Esophagus squamous epithelium (tissue), 4 donors: Measurements from ENCODE around the gene PAXX.

Source experiments
- POLR2A ChIP-seq, 4 donors: fragments of 450-650 bp; IDR thresholded peaks; one replicate each; pipeline ENCODE4 v1.6.1; 2017; ENCODE audit warnings: antibody characterized with exemption in 4 of 4, mild to moderate bottlenecking in 4 of 4, moderate library complexity in 3 of 4
- TF ChIP-seq, protein P1 (sequence below), 6 experiments: fragments of 450-650 bp in 4 of 6; fragments of 200-600 bp in 2 of 6; sonication (generic) in 2 of 6; IDR thresholded peaks; one replicate each; pipeline ENCODE4 v1.5.1; 2016 to 2019; ENCODE audit warnings: antibody characterized with exemption in 6 of 6, mild to moderate bottlenecking in 4 of 6, moderate library complexity in 4 of 6

DNA sequence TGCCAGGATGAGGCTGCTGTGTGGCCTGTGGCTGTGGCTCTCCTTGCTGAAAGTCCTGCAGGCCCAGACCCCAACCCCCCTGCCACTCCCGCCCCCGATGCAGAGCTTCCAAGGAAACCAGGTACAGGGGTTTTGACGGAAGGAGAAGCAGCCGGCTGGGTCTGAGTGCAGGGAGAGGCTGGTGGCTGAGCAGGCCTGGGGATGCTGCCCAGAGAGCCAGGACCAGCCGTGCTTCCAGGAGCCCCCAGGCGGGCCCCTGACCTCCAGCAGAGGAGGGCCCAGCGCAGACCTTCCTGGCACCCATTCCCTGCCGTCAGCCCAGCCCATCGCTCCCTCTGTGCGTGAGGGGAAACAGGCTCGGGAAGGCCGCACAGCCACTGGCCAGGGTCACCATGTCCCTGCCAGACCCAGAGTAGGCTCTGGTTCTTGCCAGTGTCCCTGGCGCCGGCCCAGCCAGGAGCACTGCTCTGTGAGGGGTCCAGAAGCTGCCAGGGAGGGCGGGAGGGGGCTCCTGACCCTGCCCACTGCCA lies 39.8 kb upstream of the PAXX start:
- no peak for TF ChIP-seq POLR2A (IDR thresholded peaks at IDR 0.05)
- TF ChIP-seq, protein P1, sequence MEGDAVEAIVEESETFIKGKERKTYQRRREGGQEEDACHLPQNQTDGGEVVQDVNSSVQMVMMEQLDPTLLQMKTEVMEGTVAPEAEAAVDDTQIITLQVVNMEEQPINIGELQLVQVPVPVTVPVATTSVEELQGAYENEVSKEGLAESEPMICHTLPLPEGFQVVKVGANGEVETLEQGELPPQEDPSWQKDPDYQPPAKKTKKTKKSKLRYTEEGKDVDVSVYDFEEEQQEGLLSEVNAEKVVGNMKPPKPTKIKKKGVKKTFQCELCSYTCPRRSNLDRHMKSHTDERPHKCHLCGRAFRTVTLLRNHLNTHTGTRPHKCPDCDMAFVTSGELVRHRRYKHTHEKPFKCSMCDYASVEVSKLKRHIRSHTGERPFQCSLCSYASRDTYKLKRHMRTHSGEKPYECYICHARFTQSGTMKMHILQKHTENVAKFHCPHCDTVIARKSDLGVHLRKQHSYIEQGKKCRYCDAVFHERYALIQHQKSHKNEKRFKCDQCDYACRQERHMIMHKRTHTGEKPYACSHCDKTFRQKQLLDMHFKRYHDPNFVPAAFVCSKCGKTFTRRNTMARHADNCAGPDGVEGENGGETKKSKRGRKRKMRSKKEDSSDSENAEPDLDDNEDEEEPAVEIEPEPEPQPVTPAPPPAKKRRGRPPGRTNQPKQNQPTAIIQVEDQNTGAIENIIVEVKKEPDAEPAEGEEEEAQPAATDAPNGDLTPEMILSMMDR (IDR thresholded peaks at IDR 0.05), result no peak
